Mammary epithelial cell (primary cell): ENCODE data around the gene CTNND1.

Source experiments
- CTCF ChIP-seq, 2 donors: IDR thresholded peaks in 1 of 2; conservative IDR thresholded peaks in 1 of 2; 2 replicates each; pipeline ENCODE4 v1.5.1; 2011 to 2012; ENCODE audit warnings: inconsistent platforms in 2 of 2, low read length in 2 of 2, mild to moderate bottlenecking in 2 of 2, control low read depth in 1 of 2, low read depth in 1 of 2; ENCODE audit not compliant: insufficient read depth in 1 of 2; ENCODE audit errors: extremely low read depth in 1 of 2
- EZH2 ChIP-seq: IDR thresholded peaks from 2 replicates; pipeline ENCODE4 v1.6.1; 2012; ENCODE audit warnings: low read length, inconsistent platforms, borderline replicate concordance

GRCh38 chr11:57741132-57742086, 20.2 kb upstream of the CTNND1 start, which contains the start of gene SELENOH:
- TF ChIP-seq CTCF (conservative IDR thresholded peaks at IDR 0.05 in 1 of 2, IDR thresholded peaks at IDR 0.05 in 1 of 2; ENCODE audit: extremely low read depth in 1 of 2, insufficient read depth in 1 of 2, low read depth in 1 of 2, low read length in 2 of 2) (no peak), EZH2 (no peak)
